CD4-positive, alpha-beta T cell treated with Interleukin-15 for 1 hour (primary cell): Measurements from ENCODE around the gene ZCCHC8.

Experiments
- DNase-seq: peaks from one replicate; pipeline ENCODE4 v3.0.0-alpha.2; 2020

Gene ZCCHC8

DNA sequence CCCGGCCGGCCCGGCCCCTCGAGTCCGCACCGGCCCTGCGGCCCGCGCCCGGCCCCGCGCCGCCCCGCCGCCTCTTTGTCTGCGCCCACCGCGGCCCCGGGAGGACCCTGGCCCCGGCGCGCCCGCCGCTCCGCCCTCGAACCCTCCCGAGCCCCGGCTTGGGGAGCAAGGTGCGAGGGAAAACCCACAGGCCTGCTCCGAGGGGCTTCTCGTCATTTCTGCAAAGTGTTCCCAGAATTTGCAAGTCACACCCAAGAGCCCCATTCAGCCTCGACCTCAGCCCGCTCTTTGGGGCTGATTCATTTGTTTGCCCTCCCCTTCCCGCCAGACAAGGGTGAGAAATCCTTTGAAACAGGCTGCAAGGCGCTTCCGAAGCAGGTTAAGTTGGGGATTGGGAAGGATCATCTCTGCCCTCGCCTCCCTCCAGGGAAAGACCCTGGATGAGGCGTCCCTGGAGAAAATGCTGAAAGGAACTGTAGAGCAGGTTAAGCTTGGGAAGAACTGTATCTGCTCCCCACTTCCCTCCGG is 77.9 kb downstream of the ZCCHC8 start:
- peak; percentile 41 for DNase-seq

DNA sequence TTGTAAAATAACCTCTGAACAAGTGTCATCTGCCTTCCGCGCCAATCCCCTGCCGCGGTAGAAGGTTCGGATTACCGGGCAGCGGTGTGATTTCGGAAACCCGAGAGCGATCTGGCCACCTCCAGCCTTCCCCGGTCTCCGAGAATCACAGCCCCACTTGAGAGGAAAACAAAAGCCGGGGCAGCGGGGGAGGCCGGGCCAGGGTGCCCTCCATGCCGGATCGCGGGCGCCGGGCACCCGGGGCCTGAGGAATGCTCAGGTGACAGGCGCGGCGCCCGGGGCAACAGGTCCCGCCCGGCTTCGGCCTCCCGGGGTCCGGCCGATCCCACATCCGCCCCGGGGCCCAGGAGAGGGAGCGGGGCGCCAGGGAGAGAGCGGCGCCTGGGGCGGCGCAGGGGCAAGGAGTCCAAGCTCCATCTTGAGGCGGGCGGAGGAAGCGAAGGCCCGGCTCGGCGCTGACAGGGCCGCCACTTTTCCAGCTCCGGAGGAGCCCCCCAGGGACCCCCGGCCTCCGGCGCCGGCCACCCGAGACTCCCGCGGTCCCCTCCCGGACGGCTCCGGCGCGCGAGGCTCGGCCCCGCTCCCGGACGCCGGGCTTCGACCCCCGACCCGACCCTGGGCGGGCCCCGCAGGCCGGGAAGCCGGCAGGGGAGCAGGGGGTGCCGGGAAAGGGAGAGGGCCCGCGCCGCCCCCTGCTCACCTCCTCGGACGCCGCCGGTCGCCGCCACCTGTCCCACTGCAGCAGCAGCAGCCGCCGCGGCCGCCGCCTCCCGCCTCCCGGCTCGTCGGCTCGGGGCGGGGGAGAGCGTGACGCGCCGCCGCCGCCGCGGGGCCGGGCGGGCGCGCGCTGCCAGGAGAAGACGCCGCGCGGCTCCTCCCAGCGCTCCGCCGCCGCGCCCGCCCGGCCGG is 78.7 kb downstream of the ZCCHC8 start, which contains the start of gene CLIP1:
Gene CLIP1 (minus strand): TSS at position 849 of the 909 bp plus-strand sequence. CDS start 42,217 bp downstream, outside the sequence.
- DNase-seq, result peak; percentile 59
